Cardiac muscle cell (in vitro differentiated cells and primary cell): ENCODE data around the gene HEPHL1. TPM values are rescaled to one million over a fixed set of nuclear protein-coding genes. Genes with fewer than 3 reads are reported as not detected.

Source experiments
- DNase-seq, 2 donors: peaks; one replicate each; pipeline versions ENCODE4 v3.0.0 to v3.0.0-alpha.2; 2010 to 2017; ENCODE audit warnings: low read depth in 1 of 2, low spot score in 1 of 2
- H3K27ac ChIP-seq: fragments of 200-600 bp; sonication (generic); 2 replicates; pipeline ENCODE4 v1.5.1; 2016
- H3K27me3 ChIP-seq: fragments of 200-600 bp; sonication (generic); 2 replicates; pipeline ENCODE4 v1.6.0; 2016; ENCODE audit warnings: control low read depth
- H3K36me3 ChIP-seq: fragments of 200-600 bp; sonication (generic); 2 replicates; pipeline ENCODE4 v1.5.1; 2016; ENCODE audit warnings: control low read depth
- H3K4me1 ChIP-seq: fragments of 200-600 bp; sonication (generic); 2 replicates; pipeline ENCODE4 v1.8.1; 2017; ENCODE audit warnings: low read depth, mild to moderate bottlenecking, mixed run types
- H3K4me3 ChIP-seq: fragments of 200-600 bp; sonication (generic); 2 replicates; pipeline ENCODE4 v1.5.1; 2016; ENCODE audit warnings: mild to moderate bottlenecking
- H3K9me3 ChIP-seq: fragments of 200-600 bp; sonication (generic); 2 replicates; pipeline ENCODE4 v1.5.1; 2017; ENCODE audit warnings: low read depth, mild to moderate bottlenecking, control low read depth
- polyA plus RNA-seq: library from polyadenylated mRNA; unstranded; fragments of >200 nt; fragmentation: Nextera tagmentation; extraction: Ambion mirVana; gene quantifications from 2 replicates; pipeline ENCODE4 v1.2.1, GENCODE V29; 2016
- total RNA-seq: library from RNA; depleted of rRNA; stranded (reverse); fragments of >200 nt; gene quantifications from 2 replicates; pipeline ENCODE4 v1.2.3, GENCODE V29; 2016
- TF ChIP-seq, protein P1 (sequence below): IDR thresholded peaks from 2 replicates; pipeline ENCODE4 v1.5.1; 2012; ENCODE audit warnings: low read depth, mild to moderate bottlenecking, low read length

HEPHL1 gene
- total and polyA plus RNA-seq, 2 experiments from 2014 or later: not detected

DNA sequence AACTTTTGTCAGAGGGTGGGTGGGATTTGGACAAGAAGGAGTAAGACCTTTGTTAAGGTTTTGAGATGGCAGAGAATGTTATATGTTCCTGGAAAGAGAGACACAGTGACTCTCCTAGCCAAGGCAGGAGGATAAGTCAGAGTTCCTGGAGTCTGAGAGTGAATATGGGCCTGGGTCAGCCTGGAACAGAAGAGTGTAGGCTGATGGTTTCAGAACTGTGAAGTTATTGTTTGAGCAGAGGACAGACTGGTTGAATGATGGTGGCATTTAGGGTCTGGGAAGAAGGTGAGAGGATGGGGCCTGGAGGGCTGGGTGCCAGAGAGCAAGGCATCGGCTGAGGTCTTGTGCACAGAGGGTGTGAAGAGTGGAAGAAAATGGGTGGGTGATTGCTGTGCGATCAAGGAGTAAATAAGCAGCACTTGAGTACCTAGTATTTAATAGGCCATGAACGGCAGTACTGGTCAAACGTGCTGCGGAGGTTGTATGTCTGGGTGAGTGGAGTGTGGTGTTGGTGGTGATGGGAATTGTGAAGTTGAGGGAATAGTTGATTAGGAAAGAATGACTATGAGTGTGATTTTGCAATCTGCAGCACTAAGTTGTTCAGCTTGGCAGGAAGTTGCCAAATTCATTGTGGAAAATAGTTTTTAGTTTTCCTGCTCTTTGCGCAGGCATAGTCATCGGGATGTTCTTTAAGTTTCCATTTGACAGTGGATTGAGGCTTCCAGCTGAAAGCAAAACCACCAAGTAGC, 109.3 kb downstream of the HEPHL1 start:
- TF ChIP-seq, protein P1, sequence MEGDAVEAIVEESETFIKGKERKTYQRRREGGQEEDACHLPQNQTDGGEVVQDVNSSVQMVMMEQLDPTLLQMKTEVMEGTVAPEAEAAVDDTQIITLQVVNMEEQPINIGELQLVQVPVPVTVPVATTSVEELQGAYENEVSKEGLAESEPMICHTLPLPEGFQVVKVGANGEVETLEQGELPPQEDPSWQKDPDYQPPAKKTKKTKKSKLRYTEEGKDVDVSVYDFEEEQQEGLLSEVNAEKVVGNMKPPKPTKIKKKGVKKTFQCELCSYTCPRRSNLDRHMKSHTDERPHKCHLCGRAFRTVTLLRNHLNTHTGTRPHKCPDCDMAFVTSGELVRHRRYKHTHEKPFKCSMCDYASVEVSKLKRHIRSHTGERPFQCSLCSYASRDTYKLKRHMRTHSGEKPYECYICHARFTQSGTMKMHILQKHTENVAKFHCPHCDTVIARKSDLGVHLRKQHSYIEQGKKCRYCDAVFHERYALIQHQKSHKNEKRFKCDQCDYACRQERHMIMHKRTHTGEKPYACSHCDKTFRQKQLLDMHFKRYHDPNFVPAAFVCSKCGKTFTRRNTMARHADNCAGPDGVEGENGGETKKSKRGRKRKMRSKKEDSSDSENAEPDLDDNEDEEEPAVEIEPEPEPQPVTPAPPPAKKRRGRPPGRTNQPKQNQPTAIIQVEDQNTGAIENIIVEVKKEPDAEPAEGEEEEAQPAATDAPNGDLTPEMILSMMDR: no peak
- peaks cover 17% of the 10 kb centered on the region for H3K4me1 ChIP-seq
- H3K27ac ChIP-seq: no peak overlapping the region
- H3K4me3 ChIP-seq: peak overlapping the region; percentile 98
- no peaks in the 10 kb centered on the region for H3K36me3 ChIP-seq
- DNase-seq: peak in 1 of 2 donors; percentile 97
- H3K9me3 ChIP-seq: no peaks in the 10 kb centered on the region
- H3K27me3 ChIP-seq: no peaks in the 10 kb centered on the region

DNA sequence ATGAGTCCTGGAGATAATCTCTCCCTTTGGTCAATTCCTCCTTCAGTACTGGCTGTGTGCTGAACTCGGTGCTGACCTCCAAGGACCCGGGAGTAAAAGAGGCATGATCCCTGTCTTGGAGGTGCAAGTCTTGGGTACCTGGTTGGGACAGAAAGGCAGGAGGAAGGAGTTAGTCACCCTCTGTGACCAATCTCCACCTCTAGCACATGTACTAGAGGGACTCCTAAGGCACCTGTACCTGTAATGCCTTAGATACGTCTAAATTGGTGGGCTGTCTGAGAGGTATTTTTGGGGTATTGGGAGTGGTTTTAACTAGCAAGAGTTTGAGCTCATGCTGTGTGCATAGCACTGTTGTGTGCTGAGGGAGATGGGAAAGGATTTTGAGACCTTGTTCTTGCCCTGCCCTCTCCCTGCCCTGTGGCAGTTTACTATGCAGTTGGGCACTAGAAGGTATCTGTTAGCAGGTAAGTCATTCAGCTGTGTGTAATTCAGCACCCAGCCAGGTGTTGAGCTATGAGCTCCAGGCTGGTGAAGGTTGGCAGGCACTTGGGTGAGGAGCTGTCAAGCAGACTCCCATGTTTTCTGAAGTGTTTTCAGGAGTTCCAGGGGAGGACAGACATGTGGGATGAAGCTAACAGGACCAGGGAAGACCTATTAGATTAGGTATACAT, 110.0 kb downstream of the HEPHL1 start:
- H3K27ac ChIP-seq: no peak overlapping the region

DNA sequence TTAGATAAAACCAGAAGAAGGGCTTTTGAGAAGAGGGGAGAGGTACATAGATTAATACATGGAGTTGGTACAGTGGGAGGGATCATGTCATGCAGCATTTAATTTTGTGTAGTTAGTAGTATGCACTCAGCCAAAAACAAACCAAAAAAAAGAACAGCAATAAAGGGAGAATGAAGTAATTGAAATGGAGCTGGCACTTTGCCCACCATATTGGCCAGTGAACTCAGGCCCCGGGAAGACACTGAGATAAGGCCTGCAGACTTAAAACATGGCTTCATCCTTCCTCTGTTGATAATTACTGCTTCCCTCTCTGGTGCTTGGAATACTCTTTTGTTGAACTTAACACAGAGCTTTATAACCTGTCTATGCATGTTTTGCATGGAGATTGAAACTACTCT, 110.6 kb downstream of the HEPHL1 start:
- TF ChIP-seq, protein P1: no peak
- Histone ChIP-seq H3K4me1 (peaks cover 17% of the 10 kb centered on the region), H3K4me3 (no peak overlapping the region)

More for the DNA sequence above, 110.0 kb downstream of the HEPHL1 start:
- H3K4me1 ChIP-seq: peaks cover 17% of the 10 kb centered on the region
- H3K36me3 ChIP-seq: no peaks in the 10 kb centered on the region
- no peaks in the 10 kb centered on the region for H3K9me3 ChIP-seq
- H3K27me3 ChIP-seq: no peaks in the 10 kb centered on the region
- no peak for DNase-seq
- TF ChIP-seq, protein P1: no peak
- H3K4me3 ChIP-seq: no peak overlapping the region

DNA sequence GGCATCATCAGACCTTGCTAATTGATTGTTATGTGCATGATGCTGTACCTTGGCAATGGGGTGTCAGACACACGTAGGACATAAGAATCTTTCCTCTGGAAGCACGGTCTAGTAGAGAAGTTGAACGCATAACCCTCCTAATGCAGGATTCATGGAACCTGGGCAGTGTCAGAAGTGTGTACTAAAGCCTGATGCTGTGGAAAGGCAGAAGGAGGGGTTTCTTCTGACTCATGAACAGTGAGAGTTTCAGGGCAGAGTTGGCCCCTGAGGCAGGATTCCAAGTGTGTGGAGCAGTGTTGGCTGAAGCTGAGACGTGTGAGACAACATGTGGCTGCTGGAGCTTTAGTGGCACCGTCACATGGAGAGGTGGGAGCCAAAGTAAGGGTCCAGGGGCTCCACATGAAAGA, 111.0 kb downstream of the HEPHL1 start:
- no peaks in the 10 kb centered on the region for H3K9me3 ChIP-seq
- H3K27me3 ChIP-seq: no peaks in the 10 kb centered on the region
- H3K4me3 ChIP-seq: no peak overlapping the region
- H3K4me1 ChIP-seq: peaks cover 17% of the 10 kb centered on the region
- TF ChIP-seq, protein P1: no peak
- H3K36me3 ChIP-seq: no peaks in the 10 kb centered on the region
- peak in 1 of 2 donors; percentile 87 for DNase-seq
- H3K27ac ChIP-seq: no peak overlapping the region

More for the DNA sequence above, 110.6 kb downstream of the HEPHL1 start:
- Histone ChIP-seq H3K9me3 (no peaks in the 10 kb centered on the region), H3K36me3 (no peaks in the 10 kb centered on the region), H3K27me3 (no peaks in the 10 kb centered on the region), H3K27ac (no peak overlapping the region)
- peak in 1 of 2 donors; percentile 79 for DNase-seq

DNA sequence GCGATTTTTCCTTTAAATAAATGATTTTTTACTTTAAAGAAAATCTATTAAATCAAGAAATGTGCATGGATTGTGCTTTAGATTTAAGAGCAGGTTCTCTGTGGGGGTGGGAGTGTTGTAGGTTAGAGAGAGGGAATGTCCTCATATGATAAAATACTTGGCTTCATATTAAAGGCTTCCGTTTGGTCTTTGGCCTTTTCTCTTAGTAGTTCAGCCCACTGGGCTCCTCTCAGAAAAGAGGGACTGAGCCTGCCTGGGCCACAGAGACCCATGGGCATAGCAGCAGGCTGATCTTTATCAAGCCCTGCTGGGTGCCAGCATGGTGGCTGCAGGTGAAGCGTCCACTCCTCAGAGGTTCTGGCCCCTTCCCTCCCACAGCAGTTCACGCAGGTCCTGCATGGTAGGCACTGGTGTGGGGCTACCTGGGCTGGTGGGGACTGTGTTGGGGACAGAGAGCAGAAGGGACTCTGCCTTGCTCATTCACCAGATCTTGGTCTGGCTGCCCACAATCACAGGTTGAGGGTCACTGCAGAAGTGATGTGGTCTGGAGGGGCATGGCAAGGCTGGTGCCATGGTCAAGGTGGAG, 111.8 kb downstream of the HEPHL1 start:
- no peak overlapping the region for H3K27ac ChIP-seq
- no peaks in the 10 kb centered on the region for H3K9me3 ChIP-seq
- H3K4me1 ChIP-seq: peaks cover 13% of the 10 kb centered on the region
- no peaks in the 10 kb centered on the region for H3K36me3 ChIP-seq
- no peak overlapping the region for H3K4me3 ChIP-seq
- H3K27me3 ChIP-seq: no peaks in the 10 kb centered on the region
- TF ChIP-seq, protein P1: no peak
- no peak for DNase-seq
